HG03571 (cell line): Measurements from ENCODE around the gene TMPRSS2.

Source experiments
- ATAC-seq: cut with Tn5 transposase; IDR thresholded peaks from one replicate; pipeline ENCODE4 v1.9.1; 2021; ENCODE audit not compliant: unreplicated experiment

Gene TMPRSS2

GRCh38 chr21:41510500-41510899 lies 2.5 kb upstream of the TMPRSS2 start:
- no peak for ATAC-seq

- ATAC-seq = no peak
These were observed 1.8 kb upstream of the TMPRSS2 start for GRCh38 chr21:41509733-41510132.

- ATAC-seq = no peak
These were observed 1.2 kb upstream of the TMPRSS2 start for GRCh38 chr21:41509145-41509496.

- ATAC-seq = no peak
These were observed 622 bp upstream of the TMPRSS2 start for GRCh38 chr21:41508415-41509144.

GRCh38 chr21:41506611-41507520 lies 1.1 kb downstream of the TMPRSS2 start:
- ATAC-seq = no peak

GRCh38 chr21:41506005-41506594 lies 1.9 kb downstream of the TMPRSS2 start:
- no peak for ATAC-seq

GRCh38 chr21:41504030-41504429 lies 3.9 kb downstream of the TMPRSS2 start:
- no peak for ATAC-seq

GRCh38 chr21:41503331-41503730 lies 4.6 kb downstream of the TMPRSS2 start:
- ATAC-seq = no peak

- no peak for ATAC-seq
These were observed 6.0 kb downstream of the TMPRSS2 start for GRCh38 chr21:41501919-41502318.

- no peak for ATAC-seq
These were observed 7.0 kb downstream of the TMPRSS2 start for GRCh38 chr21:41500931-41501381.

- ATAC-seq = no peak
These were observed 7.6 kb downstream of the TMPRSS2 start for GRCh38 chr21:41500363-41500762.

- no peak for ATAC-seq
These were observed 8.0 kb downstream of the TMPRSS2 start for GRCh38 chr21:41499920-41500319.

GRCh38 chr21:41497788-41498187 lies 10.2 kb downstream of the TMPRSS2 start:
- ATAC-seq = no peak

GRCh38 chr21:41497008-41497407 lies 10.9 kb downstream of the TMPRSS2 start:
- no peak for ATAC-seq

GRCh38 chr21:41494242-41494641 lies 13.7 kb downstream of the TMPRSS2 start:
- no peak for ATAC-seq

GRCh38 chr21:41491412-41491811 lies 16.5 kb downstream of the TMPRSS2 start:
- ATAC-seq = no peak

GRCh38 chr21:41490330-41490729 lies 17.6 kb downstream of the TMPRSS2 start:
- no peak for ATAC-seq

- no peak for ATAC-seq
These were observed 18.6 kb downstream of the TMPRSS2 start for GRCh38 chr21:41489329-41489728.

GRCh38 chr21:41488080-41488479 lies 19.9 kb downstream of the TMPRSS2 start:
- ATAC-seq = no peak

GRCh38 chr21:41487082-41487481 lies 20.9 kb downstream of the TMPRSS2 start:
- no peak for ATAC-seq

- ATAC-seq = no peak
These were observed 24.0 kb downstream of the TMPRSS2 start for GRCh38 chr21:41483973-41484372.

- no peak for ATAC-seq
These were observed 24.5 kb downstream of the TMPRSS2 start for GRCh38 chr21:41483415-41483814.
